ENCODE measurements around the gene TNS1. TPM values are rescaled to one million over a fixed set of nuclear protein-coding genes. Genes with fewer than 3 reads are reported as not detected.

Gene TNS1
- total RNA-seq, 1 experiment from 2014 or later = 6.2 TPM

DNA sequence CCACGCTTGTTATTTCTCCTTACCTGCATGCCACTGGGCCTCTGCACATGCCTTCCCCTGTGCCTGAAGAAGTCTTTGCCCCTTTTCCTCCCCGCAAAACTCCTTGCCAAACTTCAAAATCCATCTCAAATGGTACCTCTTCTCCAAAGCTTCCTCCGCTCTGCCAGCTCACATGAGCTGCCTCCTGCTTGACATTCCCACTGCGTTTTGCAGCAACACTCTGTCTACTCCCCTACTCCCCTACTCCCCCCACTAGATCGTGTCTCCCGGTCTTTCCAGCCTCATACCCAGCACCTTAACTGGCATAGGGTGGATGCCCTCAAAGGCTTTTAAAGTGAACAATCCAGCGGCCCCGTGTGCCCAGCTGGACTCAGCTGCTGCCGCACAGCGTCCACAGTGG lies 65.8 kb downstream of the TNS1 start:
- H3K4me3 ChIP-seq (replicated peaks in 1 of 2; ENCODE audit: low read depth in 1 of 2, low read length in 2 of 2) = no peak overlapping the region
- no peaks in the 10 kb centered on the region for H3K9me3 ChIP-seq (ENCODE audit: control insufficient read depth in 1 of 2, insufficient read depth in 1 of 2, low read depth in 1 of 2, low read length in 2 of 2)
- no peaks in the 10 kb centered on the region for H4K20me1 ChIP-seq (ENCODE audit: insufficient read depth)
- ChIA-PET CTCF (no interaction called here), RAD21 (ENCODE audit: low non-redundant PET in 1 of 2, low total read pairs in 2 of 2, uncharacterized antibody in 2 of 2, unreplicated experiment in 2 of 2) (no interaction called here), POLR2A (no interaction called here)
- no peaks in the 10 kb centered on the region for H3K36me3 ChIP-seq (ENCODE audit: control insufficient read depth in 1 of 2, insufficient read depth in 2 of 2, low read length in 2 of 2)
- intact Hi-C loops (cut with micrococcal nuclease) = no loop called here
- no peaks in the 10 kb centered on the region for H3K9me2 ChIP-seq (ENCODE audit: insufficient read depth)
- no peaks in the 10 kb centered on the region for H3K79me2 ChIP-seq (ENCODE audit: insufficient read depth, low read length)
- H2AFZ ChIP-seq (ENCODE audit: low read depth, low read length, poor library complexity, severe bottlenecking) = no peak overlapping the region
- no peak for ATAC-seq
- no peaks in the 10 kb centered on the region for H3K27me3 ChIP-seq (ENCODE audit: insufficient read depth, low read length)
- TF ChIP-seq TCF7L2 (IDR thresholded peaks at IDR 0.05; ENCODE audit: borderline replicate concordance, extremely low read depth, insufficient read depth, insufficient read length) (no peak), CEBPB (IDR thresholded peaks at IDR 0.05; ENCODE audit: low read depth) (no peak), RAD21 (IDR thresholded peaks at IDR 0.05; ENCODE audit: low read depth) (no peak), CBX3 (IDR thresholded peaks at IDR 0.05; ENCODE audit: low read depth) (no peak), POLR2A (IDR thresholded peaks at IDR 0.05; ENCODE audit: borderline replicate concordance, extremely low read depth, insufficient read depth, insufficient read length) (no peak), EZH2phosphoT487 (IDR thresholded peaks at IDR 0.05; ENCODE audit: borderline replicate concordance) (no peak)
- TF ChIP-seq, protein P1, sequence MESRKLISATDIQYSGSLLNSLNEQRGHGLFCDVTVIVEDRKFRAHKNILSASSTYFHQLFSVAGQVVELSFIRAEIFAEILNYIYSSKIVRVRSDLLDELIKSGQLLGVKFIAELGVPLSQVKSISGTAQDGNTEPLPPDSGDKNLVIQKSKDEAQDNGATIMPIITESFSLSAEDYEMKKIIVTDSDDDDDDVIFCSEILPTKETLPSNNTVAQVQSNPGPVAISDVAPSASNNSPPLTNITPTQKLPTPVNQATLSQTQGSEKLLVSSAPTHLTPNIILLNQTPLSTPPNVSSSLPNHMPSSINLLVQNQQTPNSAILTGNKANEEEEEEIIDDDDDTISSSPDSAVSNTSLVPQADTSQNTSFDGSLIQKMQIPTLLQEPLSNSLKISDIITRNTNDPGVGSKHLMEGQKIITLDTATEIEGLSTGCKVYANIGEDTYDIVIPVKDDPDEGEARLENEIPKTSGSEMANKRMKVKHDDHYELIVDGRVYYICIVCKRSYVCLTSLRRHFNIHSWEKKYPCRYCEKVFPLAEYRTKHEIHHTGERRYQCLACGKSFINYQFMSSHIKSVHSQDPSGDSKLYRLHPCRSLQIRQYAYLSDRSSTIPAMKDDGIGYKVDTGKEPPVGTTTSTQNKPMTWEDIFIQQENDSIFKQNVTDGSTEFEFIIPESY (IDR thresholded peaks at IDR 0.05; ENCODE audit: extremely low read depth, insufficient replicate concordance, low read length) = no peak
- TF ChIP-seq, protein P2, sequence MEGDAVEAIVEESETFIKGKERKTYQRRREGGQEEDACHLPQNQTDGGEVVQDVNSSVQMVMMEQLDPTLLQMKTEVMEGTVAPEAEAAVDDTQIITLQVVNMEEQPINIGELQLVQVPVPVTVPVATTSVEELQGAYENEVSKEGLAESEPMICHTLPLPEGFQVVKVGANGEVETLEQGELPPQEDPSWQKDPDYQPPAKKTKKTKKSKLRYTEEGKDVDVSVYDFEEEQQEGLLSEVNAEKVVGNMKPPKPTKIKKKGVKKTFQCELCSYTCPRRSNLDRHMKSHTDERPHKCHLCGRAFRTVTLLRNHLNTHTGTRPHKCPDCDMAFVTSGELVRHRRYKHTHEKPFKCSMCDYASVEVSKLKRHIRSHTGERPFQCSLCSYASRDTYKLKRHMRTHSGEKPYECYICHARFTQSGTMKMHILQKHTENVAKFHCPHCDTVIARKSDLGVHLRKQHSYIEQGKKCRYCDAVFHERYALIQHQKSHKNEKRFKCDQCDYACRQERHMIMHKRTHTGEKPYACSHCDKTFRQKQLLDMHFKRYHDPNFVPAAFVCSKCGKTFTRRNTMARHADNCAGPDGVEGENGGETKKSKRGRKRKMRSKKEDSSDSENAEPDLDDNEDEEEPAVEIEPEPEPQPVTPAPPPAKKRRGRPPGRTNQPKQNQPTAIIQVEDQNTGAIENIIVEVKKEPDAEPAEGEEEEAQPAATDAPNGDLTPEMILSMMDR (IDR thresholded peaks at IDR 0.05 in 2 of 3, conservative IDR thresholded peaks at IDR 0.05 in 1 of 3; ENCODE audit: borderline replicate concordance in 1 of 3, insufficient read depth in 1 of 3, low read depth in 2 of 3, low read length in 2 of 3) = no peak
- H3K27ac ChIP-seq (ENCODE audit: low read depth, low read length) = no peak overlapping the region
- no peaks in the 10 kb centered on the region for H3K4me1 ChIP-seq (ENCODE audit: control insufficient read depth in 1 of 2, insufficient read depth in 2 of 2, low read length in 2 of 2)
- no peak overlapping the region for H3K9ac ChIP-seq (ENCODE audit: low read length)
- H3K4me2 ChIP-seq (ENCODE audit: low read length) = no peak overlapping the region
- DNase-seq (ENCODE audit: low read depth, low spot score) = no peak
- BruUV-seq (replicated peaks) = no TSS peak

Measured in HCT116 (cell line).